WI38 (cell line): ENCODE measurements around the gene RNF186.
"Not testable (repeated sequence)": the region's sequence is repeated elsewhere in the genome, so short reads cannot be mapped to it uniquely, and the experiment has no call there.

Experiments used
- H3K4me3 ChIP-seq: 2 replicates; pipeline ENCODE4 v1.5.1; 2011; ENCODE audit warnings: low read depth, mild to moderate bottlenecking, control low read depth, low read length
- TF ChIP-seq, protein P1 (sequence below): IDR thresholded peaks from 2 replicates; pipeline ENCODE4 v1.5.1; 2012; ENCODE audit warnings: low read depth, mild to moderate bottlenecking, control low read depth, low read length

RNF186 gene

DNA sequence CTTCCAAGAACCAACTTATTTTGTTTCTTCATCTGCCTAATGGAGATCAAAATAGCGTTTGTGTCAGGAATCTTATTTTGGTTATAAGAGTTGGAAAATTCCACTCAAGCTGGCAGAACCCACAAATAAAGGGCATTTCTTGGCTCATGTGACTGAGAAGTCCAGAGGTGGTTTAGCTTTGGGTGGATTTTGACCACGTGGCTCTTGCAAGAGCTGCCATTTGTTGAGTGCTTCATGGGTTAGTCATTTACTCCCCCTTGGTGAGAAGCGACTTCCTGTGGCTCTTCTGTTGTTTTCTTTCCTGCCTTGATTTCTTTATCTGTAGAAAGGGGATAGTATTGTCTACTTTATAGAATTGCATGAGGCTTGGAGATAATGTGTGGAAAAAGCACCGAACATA, 9.5 kb upstream of the RNF186 start:
- no peak overlapping the region for H3K4me3 ChIP-seq
- TF ChIP-seq, protein P1, sequence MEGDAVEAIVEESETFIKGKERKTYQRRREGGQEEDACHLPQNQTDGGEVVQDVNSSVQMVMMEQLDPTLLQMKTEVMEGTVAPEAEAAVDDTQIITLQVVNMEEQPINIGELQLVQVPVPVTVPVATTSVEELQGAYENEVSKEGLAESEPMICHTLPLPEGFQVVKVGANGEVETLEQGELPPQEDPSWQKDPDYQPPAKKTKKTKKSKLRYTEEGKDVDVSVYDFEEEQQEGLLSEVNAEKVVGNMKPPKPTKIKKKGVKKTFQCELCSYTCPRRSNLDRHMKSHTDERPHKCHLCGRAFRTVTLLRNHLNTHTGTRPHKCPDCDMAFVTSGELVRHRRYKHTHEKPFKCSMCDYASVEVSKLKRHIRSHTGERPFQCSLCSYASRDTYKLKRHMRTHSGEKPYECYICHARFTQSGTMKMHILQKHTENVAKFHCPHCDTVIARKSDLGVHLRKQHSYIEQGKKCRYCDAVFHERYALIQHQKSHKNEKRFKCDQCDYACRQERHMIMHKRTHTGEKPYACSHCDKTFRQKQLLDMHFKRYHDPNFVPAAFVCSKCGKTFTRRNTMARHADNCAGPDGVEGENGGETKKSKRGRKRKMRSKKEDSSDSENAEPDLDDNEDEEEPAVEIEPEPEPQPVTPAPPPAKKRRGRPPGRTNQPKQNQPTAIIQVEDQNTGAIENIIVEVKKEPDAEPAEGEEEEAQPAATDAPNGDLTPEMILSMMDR, result no peak

DNA sequence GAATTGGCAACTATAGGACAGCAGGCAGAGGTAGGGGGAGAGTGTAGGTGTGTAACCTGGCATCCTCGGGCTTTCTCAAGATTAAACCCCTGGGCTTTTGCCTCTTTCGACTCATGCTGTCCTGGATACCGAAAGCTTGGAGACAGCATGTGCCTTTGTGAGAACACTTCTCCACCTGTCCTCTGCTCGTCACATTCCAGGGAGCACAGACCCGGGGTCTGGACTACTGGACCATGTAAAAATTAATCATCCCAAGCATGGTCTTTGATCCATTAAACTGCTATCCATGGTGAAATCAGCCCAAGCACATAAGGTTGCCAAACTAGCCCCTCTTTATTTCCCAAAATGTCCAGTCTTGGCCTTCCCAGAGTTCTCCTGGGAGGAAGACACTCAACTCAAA, 9.0 kb upstream of the RNF186 start:
- H3K4me3 ChIP-seq, result no peak overlapping the region
- TF ChIP-seq, protein P1, result no peak

DNA sequence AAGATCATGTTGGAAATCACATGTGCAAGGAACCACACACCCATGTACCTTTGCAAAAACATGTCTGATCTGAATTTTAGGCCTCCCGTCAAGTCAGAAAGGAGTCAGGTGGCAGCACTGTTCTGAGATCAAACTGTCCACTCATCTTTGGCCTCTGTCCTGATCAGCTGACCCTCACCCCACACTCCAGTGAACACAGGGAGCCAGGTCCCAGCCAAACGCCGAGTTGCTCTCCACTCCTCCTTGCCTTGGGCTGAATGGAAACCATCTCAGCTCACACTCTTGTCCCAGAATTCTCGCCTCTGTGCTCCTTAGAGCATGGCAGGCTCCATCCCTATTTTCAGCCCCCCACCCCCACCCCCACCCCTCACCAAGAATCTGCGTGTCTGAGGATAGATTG, 4.6 kb upstream of the RNF186 start:
- TF ChIP-seq, protein P1, result no peak
- H3K4me3 ChIP-seq, result no peak overlapping the region

DNA sequence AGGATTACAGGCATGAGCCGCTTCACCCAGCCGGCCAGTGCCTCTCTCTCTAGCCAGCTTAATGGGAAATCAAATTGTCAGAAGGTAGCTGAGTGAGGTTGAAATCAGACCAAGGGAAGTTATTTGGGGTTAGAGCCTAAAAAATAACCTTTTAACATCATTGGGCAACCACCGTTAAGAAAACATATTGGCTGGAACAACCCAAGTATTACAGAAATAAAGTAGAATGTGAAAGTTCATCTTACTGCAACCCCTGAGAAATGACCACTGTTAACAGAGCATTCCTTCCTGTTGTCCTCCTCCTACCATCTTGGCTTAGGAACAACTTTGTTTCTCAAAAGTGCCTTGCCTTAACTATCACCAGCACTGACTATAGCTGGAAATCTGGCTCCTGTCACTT, 3.2 kb upstream of the RNF186 start:
- TF ChIP-seq, protein P1, result no peak
- no peak overlapping the region for H3K4me3 ChIP-seq

DNA sequence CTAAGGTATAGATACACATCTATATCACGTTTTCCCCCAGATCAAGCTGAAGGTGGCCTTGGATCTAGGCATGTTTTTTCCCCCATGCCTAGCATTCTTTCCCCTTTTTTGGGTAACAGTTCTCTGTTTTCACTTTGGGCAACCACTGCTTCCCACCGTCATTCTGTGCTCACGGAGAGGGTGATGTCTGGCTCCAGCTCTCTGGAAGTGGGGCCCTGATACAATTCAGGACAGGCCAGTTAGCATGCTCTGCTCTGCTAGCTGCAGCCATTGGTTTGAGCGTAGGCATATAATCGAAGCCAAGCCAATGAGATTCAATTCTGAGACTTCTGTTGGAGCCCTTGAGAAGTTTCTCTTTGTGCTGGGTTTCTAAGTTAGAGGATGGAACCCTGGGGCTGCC, 2.1 kb upstream of the RNF186 start:
- TF ChIP-seq, protein P1, result no peak
- no peak overlapping the region for H3K4me3 ChIP-seq

DNA sequence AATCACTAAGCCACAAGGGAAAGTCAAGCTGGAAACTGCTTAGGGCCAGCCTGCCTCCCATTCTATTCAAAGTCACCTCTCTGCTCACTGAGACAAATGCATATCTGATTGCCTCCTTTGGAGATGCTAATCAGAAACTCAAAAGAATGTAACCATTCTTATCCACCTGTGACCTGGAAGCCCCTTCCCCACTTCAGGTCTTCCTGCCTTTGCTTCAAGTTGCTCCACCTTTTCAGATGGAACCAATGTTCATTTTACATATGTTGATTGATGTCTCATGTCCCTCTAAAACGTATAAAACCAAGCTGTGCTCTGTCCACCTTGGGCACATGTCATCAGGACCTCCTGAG, 1.6 kb upstream of the RNF186 start:
- H3K4me3 ChIP-seq, result not testable (repeated sequence)

DNA sequence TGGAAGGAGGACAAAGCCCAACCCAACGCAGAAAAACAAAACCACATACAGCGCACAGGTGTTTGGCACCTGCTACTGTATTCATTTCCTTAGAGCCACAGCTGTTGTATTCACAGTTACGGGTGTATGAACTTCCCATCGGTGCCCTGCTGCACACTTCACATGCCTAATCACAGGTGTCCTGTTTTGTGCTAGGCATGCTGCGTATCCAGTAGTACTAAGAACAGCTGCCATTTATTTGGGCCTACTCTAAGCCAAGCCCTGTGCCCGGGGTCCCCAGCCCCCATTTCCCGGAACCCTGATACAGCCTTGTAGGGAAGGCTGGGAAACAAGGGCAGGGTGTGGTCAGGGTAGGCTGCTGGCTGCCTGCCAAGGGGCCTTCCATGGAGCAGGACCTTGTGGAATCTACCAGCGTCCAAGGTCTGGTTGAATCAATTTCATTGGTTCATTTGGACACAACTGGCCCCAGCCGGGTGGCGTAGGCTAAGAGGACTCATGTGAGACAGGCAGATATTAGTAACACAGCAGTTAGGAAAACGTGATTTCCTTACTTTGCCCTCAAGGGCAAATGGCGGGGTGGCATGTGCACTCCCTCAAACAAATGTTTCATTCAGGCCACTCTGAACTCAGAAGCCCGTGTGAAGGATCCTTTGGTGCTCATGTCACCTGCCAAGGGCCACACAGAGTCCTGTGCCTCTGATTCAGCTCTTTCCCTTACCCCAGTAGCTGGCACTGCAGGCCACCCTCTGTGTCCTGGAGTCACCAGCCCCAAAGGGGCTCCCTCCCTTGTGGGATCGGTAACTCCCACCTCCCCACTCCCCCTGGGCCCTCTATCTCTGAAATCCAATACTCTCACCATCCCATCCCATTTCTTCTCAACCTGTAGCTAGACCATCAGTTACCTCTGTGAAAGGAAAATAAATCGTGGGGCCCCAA, 986 bp upstream of the RNF186 start:
- H3K4me3 ChIP-seq, result no peak overlapping the region
- TF ChIP-seq, protein P1, result no peak

DNA sequence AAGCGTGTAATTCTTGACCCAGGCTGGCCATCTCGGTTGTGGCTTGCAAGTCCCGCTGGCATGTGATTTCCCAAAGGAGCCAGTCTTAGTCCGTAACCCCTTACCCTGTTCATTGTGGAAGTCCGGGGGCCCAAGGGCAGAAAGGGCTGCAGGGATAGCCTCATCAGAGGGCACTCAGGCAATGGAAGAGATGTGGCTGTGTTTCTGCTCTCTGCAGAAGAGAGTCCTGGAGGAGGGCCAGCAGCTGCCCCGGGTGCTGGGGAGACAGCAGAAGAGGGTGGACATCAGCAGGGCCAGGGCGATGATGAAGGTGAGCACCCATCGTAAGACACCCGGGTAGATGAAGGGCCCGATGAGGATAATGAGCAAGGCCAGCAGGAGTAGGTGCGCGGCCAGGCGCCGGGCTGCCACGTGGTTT, 830 bp downstream of the RNF186 start:
- no peak overlapping the region for H3K4me3 ChIP-seq
- TF ChIP-seq, protein P1, result no peak
